Choroid plexus epithelial cell (primary cell): ENCODE data around the gene PARVB.

Experiments
- DNase-seq: peaks from one replicate; pipeline ENCODE4 v3.0.0-alpha.2; 2010; ENCODE audit warnings: low read depth
- H3K4me3 ChIP-seq: 2 replicates; pipeline ENCODE4 v1.5.1; 2011; ENCODE audit warnings: low read depth, mild to moderate bottlenecking, control low read depth, low read length, moderate library complexity
- TF ChIP-seq, protein P1 (sequence below): conservative IDR thresholded peaks from 2 replicates; pipeline ENCODE4 v1.5.1; 2011; ENCODE audit warnings: low read depth, mild to moderate bottlenecking, control low read depth, inconsistent platforms, low read length, moderate library complexity

Gene PARVB

DNA sequence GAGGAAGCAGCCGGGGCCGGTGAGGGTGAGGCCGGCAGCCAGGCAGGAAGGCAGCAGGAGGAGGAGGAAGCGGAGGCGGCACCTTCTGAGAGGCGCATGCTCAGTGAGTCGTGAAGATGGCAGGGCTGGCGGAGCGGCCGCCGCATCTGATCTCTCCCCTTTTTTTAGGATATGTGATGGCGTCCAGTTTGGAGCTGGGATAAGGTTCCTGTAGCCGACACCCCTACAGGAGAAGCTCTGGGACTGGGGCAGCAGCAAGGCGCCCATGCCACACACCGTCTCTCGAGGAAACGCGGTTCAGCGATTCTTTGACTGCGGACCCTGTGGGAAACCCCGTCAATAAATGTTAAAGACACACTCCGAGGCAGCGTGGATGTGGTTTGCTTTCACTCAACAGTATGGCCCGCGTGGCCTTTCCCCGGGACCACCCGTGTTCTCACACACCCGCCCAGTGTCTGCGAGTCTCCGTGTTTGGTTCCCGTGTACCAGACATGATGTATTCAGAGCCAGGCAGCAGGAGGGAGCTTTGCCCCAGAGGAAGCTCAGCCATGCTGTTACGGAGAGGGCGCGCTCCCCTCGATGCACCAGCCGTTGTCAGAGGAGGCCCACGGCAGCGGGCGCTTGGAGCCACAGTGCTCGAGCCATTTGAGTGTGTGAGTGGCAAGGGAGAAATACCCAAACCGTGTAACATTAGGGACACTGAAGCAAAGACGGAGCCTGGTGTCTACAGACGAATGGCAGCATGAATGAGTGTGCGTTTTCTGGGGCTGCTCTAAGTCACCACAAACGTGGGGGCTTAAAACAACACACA, 27.7 kb upstream of the PARVB start:
- TF ChIP-seq, protein P1, sequence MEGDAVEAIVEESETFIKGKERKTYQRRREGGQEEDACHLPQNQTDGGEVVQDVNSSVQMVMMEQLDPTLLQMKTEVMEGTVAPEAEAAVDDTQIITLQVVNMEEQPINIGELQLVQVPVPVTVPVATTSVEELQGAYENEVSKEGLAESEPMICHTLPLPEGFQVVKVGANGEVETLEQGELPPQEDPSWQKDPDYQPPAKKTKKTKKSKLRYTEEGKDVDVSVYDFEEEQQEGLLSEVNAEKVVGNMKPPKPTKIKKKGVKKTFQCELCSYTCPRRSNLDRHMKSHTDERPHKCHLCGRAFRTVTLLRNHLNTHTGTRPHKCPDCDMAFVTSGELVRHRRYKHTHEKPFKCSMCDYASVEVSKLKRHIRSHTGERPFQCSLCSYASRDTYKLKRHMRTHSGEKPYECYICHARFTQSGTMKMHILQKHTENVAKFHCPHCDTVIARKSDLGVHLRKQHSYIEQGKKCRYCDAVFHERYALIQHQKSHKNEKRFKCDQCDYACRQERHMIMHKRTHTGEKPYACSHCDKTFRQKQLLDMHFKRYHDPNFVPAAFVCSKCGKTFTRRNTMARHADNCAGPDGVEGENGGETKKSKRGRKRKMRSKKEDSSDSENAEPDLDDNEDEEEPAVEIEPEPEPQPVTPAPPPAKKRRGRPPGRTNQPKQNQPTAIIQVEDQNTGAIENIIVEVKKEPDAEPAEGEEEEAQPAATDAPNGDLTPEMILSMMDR, result no peak
- no peak for DNase-seq
- no peak overlapping the region for H3K4me3 ChIP-seq

DNA sequence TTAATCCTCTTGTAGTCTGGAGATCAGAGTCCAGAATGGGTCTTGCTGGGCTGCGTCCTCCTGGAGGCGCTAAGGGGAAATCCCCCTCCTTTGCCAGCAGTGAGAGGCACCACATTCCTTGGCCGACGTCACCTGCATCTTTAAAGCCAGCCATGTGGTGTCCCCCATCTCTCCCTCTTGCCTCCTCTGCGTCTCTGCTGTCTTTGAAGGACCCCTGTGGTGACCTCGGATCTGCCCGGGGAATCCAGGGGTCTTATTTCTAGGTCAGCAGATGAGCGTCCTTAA, 27.2 kb upstream of the PARVB start:
- TF ChIP-seq, protein P1, result no peak
- no peak overlapping the region for H3K4me3 ChIP-seq
- no peak for DNase-seq

DNA sequence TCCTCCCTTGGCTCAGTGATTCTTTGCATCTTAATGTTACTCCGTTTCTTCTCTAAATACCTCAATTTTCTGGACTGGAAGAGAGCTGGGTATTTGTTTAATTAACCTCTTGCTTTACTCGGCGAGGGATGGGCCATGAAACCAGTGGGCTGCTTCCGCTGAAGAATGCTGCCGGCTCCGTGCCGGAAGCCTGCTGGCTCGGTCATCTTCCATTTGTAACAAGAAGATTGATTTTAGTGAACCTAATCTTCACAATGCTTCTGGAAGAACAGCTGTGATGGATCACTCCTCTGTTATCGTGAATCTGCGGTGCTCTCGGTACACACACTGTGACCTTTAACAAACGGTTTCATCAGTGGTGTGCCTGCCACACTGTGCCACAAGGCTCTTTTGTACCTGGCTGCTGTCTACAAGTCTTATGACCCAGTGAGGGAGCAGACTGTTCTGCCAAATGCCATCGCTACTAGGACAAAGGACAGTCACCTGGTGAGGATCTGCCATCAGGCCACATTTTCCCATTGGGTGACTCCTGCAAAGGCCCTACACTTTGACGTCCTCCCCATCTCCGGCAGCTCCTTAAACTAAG, 25.3 kb upstream of the PARVB start:
- no peak for DNase-seq
- H3K4me3 ChIP-seq, result no peak overlapping the region
- TF ChIP-seq, protein P1, result no peak

DNA sequence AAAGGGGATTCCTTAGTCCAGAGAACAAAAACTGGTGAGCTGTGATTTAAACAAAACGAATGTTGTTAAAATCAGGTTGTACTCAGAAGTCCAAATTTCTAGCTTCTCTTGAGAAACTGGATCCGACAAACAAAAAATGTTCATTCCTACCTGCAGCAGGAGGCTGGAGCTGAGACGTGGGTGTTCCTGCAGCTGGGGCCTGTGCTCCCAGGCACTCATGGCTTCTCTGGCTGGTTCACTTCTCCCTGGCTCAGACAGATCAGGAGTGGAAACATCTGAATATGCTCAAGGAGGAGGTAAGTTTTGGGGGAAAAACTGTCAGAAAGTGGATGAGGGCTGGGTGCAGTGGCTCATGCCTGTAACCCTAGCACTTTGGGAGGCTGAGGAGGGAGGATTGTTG, 24.7 kb upstream of the PARVB start:
- no peak overlapping the region for H3K4me3 ChIP-seq
- TF ChIP-seq, protein P1, result no peak
- DNase-seq, result no peak

DNA sequence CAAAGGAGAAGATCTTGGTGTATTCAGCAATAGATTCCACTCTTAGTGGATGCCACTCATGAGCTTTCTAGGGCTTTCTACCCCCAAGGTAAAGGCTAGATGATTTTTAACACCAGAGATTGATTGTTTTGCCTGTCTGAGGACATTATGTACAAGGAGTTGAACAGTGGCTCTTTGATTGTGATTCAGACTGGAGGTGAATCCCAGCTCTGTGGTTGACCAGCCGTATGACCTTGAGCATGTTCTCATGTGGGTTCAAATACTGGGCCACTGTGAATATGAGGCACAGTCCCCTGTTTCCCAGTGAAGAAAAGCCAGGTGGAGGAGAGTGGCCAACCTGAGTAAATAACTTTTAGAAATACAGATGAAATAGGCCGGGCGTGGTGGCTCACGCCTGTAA, 24.0 kb upstream of the PARVB start:
- TF ChIP-seq, protein P1, result no peak
- no peak for DNase-seq
- H3K4me3 ChIP-seq, result no peak overlapping the region

DNA sequence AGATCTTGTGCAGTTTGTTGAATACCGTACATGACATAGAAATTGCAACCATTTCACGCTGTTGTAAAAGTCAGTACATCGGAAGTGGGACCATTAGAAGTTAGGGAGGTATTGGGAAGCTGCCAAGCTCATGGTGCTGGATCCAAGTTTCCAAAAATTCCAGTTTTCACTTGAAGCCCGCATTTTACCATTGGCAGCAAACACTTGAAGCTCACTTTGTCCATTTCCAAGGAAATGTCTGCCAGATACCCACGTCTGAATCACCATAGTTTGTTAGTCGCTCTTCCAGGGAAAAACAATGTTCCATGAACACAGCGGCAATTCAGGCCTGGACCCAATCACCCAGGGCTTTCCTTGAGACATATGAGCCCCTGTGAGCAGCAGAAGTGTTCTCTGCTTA, 22.6 kb upstream of the PARVB start:
- H3K4me3 ChIP-seq, result no peak overlapping the region
- TF ChIP-seq, protein P1, result no peak
- DNase-seq, result no peak

DNA sequence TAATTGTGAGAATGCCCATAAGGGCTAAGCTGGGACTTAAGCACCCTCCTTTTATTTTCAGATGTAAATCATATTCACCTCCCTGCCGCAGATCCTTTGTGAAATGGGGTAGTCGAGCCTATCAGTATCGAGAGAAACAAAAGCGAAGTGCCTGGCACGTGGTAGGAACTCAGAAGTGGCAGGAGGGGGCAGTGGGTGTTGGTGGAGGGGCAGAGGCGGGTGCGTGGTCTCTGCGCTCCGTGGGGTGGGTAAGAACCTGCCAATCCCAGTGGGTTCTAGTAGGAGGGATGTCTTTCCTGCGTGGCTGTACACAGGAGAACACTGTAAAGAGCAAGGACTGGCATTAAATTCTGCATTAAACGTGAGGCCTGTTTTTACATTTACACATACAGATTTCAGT, 21.8 kb upstream of the PARVB start:
- TF ChIP-seq, protein P1, result no peak
- no peak for DNase-seq
- H3K4me3 ChIP-seq, result no peak overlapping the region
